Measurements from ENCODE around the gene RASSF1. TPM values are rescaled to one million over a fixed set of nuclear protein-coding genes. Genes with fewer than 3 reads are reported as not detected.

RASSF1 gene
- total RNA-seq, 1 donor from 2014 or later, result 39.5 TPM

DNA sequence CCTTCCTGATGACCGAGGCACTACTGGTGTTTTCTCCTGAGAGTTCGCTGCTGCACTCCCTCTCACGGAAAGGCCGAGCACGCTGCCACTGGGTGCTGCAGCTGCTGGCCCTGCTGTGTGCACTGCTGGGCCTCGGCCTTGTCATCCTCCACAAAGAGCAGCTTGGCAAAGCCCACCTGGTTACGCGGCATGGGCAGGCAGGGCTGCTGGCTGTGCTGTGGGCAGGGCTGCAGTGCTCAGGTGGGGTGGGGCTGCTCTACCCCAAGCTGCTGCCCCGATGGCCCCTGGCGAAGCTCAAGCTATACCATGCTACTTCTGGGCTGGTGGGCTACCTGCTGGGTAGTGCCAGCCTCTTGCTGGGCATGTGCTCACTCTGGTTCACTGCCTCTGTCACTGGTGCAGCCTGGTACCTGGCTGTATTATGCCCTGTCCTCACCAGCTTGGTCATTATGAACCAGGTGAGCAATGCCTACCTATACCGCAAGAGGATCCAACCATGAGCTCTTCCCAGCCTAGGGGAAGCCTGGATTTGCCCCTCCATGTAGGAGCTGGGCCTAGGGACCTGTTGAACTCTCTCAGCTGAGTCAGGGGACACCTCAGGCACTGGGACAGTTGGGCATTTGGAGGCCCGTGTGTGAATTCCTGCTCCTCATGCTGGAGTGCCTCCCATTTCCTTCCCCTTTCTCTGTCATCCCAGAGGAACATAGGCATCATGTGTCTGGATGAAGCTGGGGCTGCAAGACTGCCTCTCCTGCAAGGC, 12.8 kb upstream of the RASSF1 start:
- H3K36me3 ChIP-seq, result peaks cover 57% of the 10 kb centered on the region
- TF ChIP-seq, protein P1, sequence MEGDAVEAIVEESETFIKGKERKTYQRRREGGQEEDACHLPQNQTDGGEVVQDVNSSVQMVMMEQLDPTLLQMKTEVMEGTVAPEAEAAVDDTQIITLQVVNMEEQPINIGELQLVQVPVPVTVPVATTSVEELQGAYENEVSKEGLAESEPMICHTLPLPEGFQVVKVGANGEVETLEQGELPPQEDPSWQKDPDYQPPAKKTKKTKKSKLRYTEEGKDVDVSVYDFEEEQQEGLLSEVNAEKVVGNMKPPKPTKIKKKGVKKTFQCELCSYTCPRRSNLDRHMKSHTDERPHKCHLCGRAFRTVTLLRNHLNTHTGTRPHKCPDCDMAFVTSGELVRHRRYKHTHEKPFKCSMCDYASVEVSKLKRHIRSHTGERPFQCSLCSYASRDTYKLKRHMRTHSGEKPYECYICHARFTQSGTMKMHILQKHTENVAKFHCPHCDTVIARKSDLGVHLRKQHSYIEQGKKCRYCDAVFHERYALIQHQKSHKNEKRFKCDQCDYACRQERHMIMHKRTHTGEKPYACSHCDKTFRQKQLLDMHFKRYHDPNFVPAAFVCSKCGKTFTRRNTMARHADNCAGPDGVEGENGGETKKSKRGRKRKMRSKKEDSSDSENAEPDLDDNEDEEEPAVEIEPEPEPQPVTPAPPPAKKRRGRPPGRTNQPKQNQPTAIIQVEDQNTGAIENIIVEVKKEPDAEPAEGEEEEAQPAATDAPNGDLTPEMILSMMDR (IDR thresholded peaks at IDR 0.05), result no peak
- H3K4me3 ChIP-seq, result no peak overlapping the region
- ATAC-seq (no peak), DNase-seq (peak; percentile 39)
- intact Hi-C loops (cut with DNase I), result no loop called here
- peaks cover 67% of the 10 kb centered on the region for H3K4me1 ChIP-seq
- no peaks in the 10 kb centered on the region for H3K27me3 ChIP-seq (ENCODE audit: low read depth)
- no peaks in the 10 kb centered on the region for H3K9me3 ChIP-seq
- H3K27ac ChIP-seq, result no peak overlapping the region

DNA sequence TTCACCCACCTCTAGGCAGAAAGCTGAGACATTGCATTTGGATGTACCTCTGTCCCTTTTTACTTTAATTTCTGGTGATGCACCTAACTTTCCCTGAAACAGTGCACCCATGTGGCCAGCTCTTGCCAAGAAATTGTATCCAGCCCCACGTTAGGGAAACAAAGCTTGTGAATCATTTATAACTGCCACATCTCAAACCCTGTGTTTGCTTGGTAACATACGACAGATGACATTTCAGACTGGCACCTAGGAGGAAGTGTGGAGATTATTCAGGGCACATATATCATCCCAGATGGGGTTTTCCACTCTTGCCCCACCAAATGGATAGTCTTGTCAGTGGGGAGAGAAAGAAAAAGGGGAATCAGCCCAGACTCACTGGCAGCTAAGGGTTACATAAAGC, 12.1 kb upstream of the RASSF1 start:
- Histone ChIP-seq H3K9me3 (no peaks in the 10 kb centered on the region), H3K4me1 (peaks cover 60% of the 10 kb centered on the region), H3K4me3 (no peak overlapping the region), H3K27me3 (ENCODE audit: low read depth) (no peaks in the 10 kb centered on the region), H3K36me3 (peaks cover 62% of the 10 kb centered on the region), H3K27ac (no peak overlapping the region)
- no peak for ATAC-seq
- intact Hi-C loops (cut with DNase I), result no loop called here
- TF ChIP-seq, protein P1 (IDR thresholded peaks at IDR 0.05), result no peak
- no peak for DNase-seq

DNA sequence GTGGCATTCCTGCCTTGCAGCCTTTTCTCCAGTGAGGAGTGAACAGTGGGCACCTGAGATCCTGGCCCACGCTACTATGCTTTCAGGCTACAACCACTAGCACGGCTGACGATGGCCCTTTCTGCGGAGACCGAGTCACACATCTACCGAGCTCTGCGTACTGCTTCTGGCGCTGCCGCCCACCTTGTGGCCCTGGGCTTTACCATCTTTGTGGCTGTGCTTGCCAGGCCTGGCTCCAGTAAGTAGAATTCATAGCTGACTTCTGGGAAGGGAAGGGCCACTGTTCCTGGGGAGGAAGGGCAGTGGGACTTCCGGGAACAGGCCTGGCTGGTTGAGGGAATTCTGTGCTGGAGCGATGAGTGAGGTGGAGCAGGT, 10.7 kb upstream of the RASSF1 start:
- peaks cover 53% of the 10 kb centered on the region for H3K36me3 ChIP-seq
- peak overlapping the region; percentile 96 for H3K27ac ChIP-seq
- no peak for DNase-seq
- ATAC-seq, result no peak
- peaks cover 54% of the 10 kb centered on the region for H3K4me1 ChIP-seq
- intact Hi-C loops (cut with DNase I), result no loop called here
- peak overlapping the region; percentile 76 for H3K4me3 ChIP-seq
- H3K9me3 ChIP-seq, result no peaks in the 10 kb centered on the region
- no peaks in the 10 kb centered on the region for H3K27me3 ChIP-seq (ENCODE audit: low read depth)
- TF ChIP-seq, protein P1 (IDR thresholded peaks at IDR 0.05), result no peak

DNA sequence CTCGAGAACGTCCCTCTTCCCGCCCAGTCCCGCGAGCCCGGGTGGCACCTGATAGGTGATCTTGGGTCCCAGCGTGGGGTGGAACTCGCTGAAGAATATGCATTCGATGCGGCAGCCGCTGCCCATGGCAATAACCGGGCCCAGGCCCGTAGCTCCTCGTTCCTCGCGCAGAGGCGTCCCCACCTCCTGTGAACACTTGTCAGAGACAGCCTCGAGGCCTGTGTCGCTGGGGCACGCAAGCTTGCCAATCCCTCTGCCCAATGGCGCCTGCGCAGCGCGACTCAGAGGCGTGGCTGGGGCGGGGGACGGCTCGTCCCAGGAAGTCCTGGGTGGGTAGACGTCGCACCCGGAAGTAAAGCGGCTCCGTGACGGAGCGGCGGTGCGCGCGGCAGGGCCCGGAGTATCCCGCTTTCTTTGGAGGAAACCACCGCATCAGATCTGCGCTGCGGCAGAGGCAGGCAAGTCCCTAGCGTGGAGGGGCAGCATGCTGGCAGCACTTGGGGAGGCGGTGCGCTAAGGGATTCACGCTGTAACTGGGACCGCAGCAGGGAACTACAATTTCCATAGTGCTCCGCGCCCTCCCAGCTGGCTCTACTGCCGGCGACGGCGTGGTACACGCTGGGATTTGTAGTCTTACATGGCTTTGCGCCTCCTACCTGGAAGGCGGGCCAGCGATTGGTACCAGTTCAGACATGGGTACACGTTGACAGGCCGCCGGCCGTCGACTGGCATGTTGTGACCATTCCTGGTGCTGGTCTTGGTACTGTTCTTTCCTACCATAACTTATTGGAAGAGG, 10.1 kb upstream of the RASSF1 start, which contains the start of the genes CYB561D2 and NPRL2:
Gene CYB561D2, plus strand, starts transcription at position 336 of the 796 bp plus-strand sequence. CDS start 572 bp downstream, outside the sequence.
Gene NPRL2, minus strand, starts transcription at position 249 of the 796 bp plus-strand sequence. Its CDS starts 123 bp downstream, at position 126.
- TF ChIP-seq, protein P1 (IDR thresholded peaks at IDR 0.05), result no peak
- ATAC-seq (peak; percentile 96 to 97), DNase-seq (peak; percentile 98)
- Histone ChIP-seq H3K36me3 (peaks cover 47% of the 10 kb centered on the region), H3K4me1 (peaks cover 54% of the 10 kb centered on the region), H3K27ac (peak within 1 kb of the TSS; percentile 96), H3K4me3 (peak within 1 kb of the TSS; percentile 76), H3K9me3 (no peaks in the 10 kb centered on the region), H3K27me3 (ENCODE audit: low read depth) (no peaks in the 10 kb centered on the region)
- intact Hi-C loops (cut with DNase I), result no loop called here

DNA sequence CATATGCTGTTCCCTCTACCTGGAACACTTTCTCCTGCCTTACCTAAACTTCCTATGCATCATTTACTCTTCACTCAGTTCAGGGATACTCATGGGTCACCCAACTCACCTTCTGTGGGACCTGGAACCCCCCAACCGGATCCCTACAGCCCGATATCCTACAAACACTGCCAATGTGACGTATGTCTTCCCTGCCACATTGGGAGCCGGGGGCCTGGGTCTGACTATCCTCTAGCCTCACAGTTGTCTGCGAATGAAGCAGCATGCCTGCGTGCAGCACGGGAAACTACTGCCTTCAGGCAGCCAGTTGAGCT, 9.5 kb upstream of the RASSF1 start:
- ATAC-seq, result no peak
- Histone ChIP-seq H3K9me3 (no peaks in the 10 kb centered on the region), H3K27me3 (ENCODE audit: low read depth) (no peaks in the 10 kb centered on the region), H3K4me1 (peaks cover 54% of the 10 kb centered on the region), H3K36me3 (peaks cover 41% of the 10 kb centered on the region), H3K4me3 (peak overlapping the region; percentile 76), H3K27ac (peak overlapping the region; percentile 96)
- intact Hi-C loops (cut with DNase I), result no loop called here
- DNase-seq, result no peak
- TF ChIP-seq, protein P1 (IDR thresholded peaks at IDR 0.05), result no peak

Measured in lower lobe of right lung (tissue), 2 donors.